ENCODE data around the gene VPS11.

VPS11 gene

GRCh38 chr11:119120639-119121007 lies 53.0 kb downstream of the VPS11 start:
- TF ChIP-seq SUZ12 (IDR thresholded peaks at IDR 0.05; ENCODE audit: extremely low read depth, insufficient read depth, insufficient read length) (no peak), ZNF274 (IDR thresholded peaks at IDR 0.05; ENCODE audit: low read depth, low read length) (no peak), YY1 (IDR thresholded peaks at IDR 0.05; ENCODE audit: insufficient read depth, insufficient read length) (no peak)
- no peak for DNase-seq (ENCODE audit: low read depth, low spot score)
- Histone ChIP-seq H3K9me3 (ENCODE audit: insufficient read depth, low read length) (no peaks in the 10 kb centered on the region), H3K36me3 (ENCODE audit: insufficient read depth, insufficient read length, low read length) (peaks cover 24% of the 10 kb centered on the region), H3K9ac (ENCODE audit: insufficient read length, low read depth) (peak overlapping the region; percentile 69), H3K27me3 (ENCODE audit: insufficient read depth, insufficient read length) (no peaks in the 10 kb centered on the region), H3K4me3 (ENCODE audit: insufficient read length, low read depth) (peak overlapping the region; percentile 32), H3K4me1 (ENCODE audit: insufficient read depth, insufficient read length) (no peaks in the 10 kb centered on the region)

- no peaks in the 10 kb centered on the region for H3K9me3 ChIP-seq (ENCODE audit: insufficient read depth, low read length)
- H3K9ac ChIP-seq (ENCODE audit: insufficient read length, low read depth), result peak within 1 kb of the TSS; percentile 97
- no peak for TF ChIP-seq YY1 (IDR thresholded peaks at IDR 0.05; ENCODE audit: insufficient read depth, insufficient read length)
- no peak for TF ChIP-seq ZNF274 (IDR thresholded peaks at IDR 0.05; ENCODE audit: low read depth, low read length)
- no peak for TF ChIP-seq SUZ12 (IDR thresholded peaks at IDR 0.05; ENCODE audit: extremely low read depth, insufficient read depth, insufficient read length)
- no peaks in the 10 kb centered on the region for H3K27me3 ChIP-seq (ENCODE audit: insufficient read depth, insufficient read length)
- peak; percentile 99 for DNase-seq (ENCODE audit: low read depth, low spot score)
- H3K4me1 ChIP-seq (ENCODE audit: insufficient read depth, insufficient read length), result no peaks in the 10 kb centered on the region
- H3K36me3 ChIP-seq (ENCODE audit: insufficient read depth, insufficient read length, low read length), result peaks cover 20% of the 10 kb centered on the region
- H3K4me3 ChIP-seq (ENCODE audit: insufficient read length, low read depth), result peak within 1 kb of the TSS; percentile 95
Observed at GRCh38 chr11:119121008-119121810, 53.6 kb downstream of the VPS11 start, which contains the start of gene HINFP. HINFP (plus strand) TSS chr11:119121580; CDS start chr11:119126945, 5,365 bp downstream.

GRCh38 chr11:119121811-119122124 lies 54.1 kb downstream of the VPS11 start:
- no peak for DNase-seq (ENCODE audit: low read depth, low spot score)
- H3K9ac ChIP-seq (ENCODE audit: insufficient read length, low read depth), result peak overlapping the region; percentile 97
- no peaks in the 10 kb centered on the region for H3K4me1 ChIP-seq (ENCODE audit: insufficient read depth, insufficient read length)
- H3K36me3 ChIP-seq (ENCODE audit: insufficient read depth, insufficient read length, low read length), result peaks cover 23% of the 10 kb centered on the region
- peak overlapping the region; percentile 95 for H3K4me3 ChIP-seq (ENCODE audit: insufficient read length, low read depth)
- H3K9me3 ChIP-seq (ENCODE audit: insufficient read depth, low read length), result no peaks in the 10 kb centered on the region
- no peaks in the 10 kb centered on the region for H3K27me3 ChIP-seq (ENCODE audit: insufficient read depth, insufficient read length)
- no peak for TF ChIP-seq ZNF274 (IDR thresholded peaks at IDR 0.05; ENCODE audit: low read depth, low read length)
- no peak for TF ChIP-seq YY1 (IDR thresholded peaks at IDR 0.05; ENCODE audit: insufficient read depth, insufficient read length)
- TF ChIP-seq SUZ12 (IDR thresholded peaks at IDR 0.05; ENCODE audit: extremely low read depth, insufficient read depth, insufficient read length), result no peak

GRCh38 chr11:119125821-119126220 lies 58.2 kb downstream of the VPS11 start:
- peaks cover 45% of the 10 kb centered on the region for H3K36me3 ChIP-seq (ENCODE audit: insufficient read depth, insufficient read length, low read length)
- TF ChIP-seq ZNF274 (IDR thresholded peaks at IDR 0.05; ENCODE audit: low read depth, low read length) (no peak), YY1 (IDR thresholded peaks at IDR 0.05; ENCODE audit: insufficient read depth, insufficient read length) (no peak), SUZ12 (IDR thresholded peaks at IDR 0.05; ENCODE audit: extremely low read depth, insufficient read depth, insufficient read length) (no peak)
- no peak for DNase-seq (ENCODE audit: low read depth, low spot score)
- no peak overlapping the region for H3K4me3 ChIP-seq (ENCODE audit: insufficient read length, low read depth)
- no peaks in the 10 kb centered on the region for H3K27me3 ChIP-seq (ENCODE audit: insufficient read depth, insufficient read length)
- H3K9me3 ChIP-seq (ENCODE audit: insufficient read depth, low read length), result no peaks in the 10 kb centered on the region
- H3K4me1 ChIP-seq (ENCODE audit: insufficient read depth, insufficient read length), result no peaks in the 10 kb centered on the region
- no peak overlapping the region for H3K9ac ChIP-seq (ENCODE audit: insufficient read length, low read depth)

- Histone ChIP-seq H3K36me3 (ENCODE audit: insufficient read depth, insufficient read length, low read length) (peaks cover 55% of the 10 kb centered on the region), H3K4me3 (ENCODE audit: insufficient read length, low read depth) (no peak overlapping the region), H3K9ac (ENCODE audit: insufficient read length, low read depth) (no peak overlapping the region), H3K4me1 (ENCODE audit: insufficient read depth, insufficient read length) (no peaks in the 10 kb centered on the region), H3K27me3 (ENCODE audit: insufficient read depth, insufficient read length) (no peaks in the 10 kb centered on the region), H3K9me3 (ENCODE audit: insufficient read depth, low read length) (no peaks in the 10 kb centered on the region)
- DNase-seq (ENCODE audit: low read depth, low spot score), result no peak
- no peak for TF ChIP-seq SUZ12 (IDR thresholded peaks at IDR 0.05; ENCODE audit: extremely low read depth, insufficient read depth, insufficient read length)
- no peak for TF ChIP-seq YY1 (IDR thresholded peaks at IDR 0.05; ENCODE audit: insufficient read depth, insufficient read length)
- no peak for TF ChIP-seq ZNF274 (IDR thresholded peaks at IDR 0.05; ENCODE audit: low read depth, low read length)
Observed at GRCh38 chr11:119126675-119127268, 59.2 kb downstream of the VPS11 start.

GRCh38 chr11:119130662-119131061 lies 63.0 kb downstream of the VPS11 start:
- no peak for DNase-seq (ENCODE audit: low read depth, low spot score)
- Histone ChIP-seq H3K27me3 (ENCODE audit: insufficient read depth, insufficient read length) (no peaks in the 10 kb centered on the region), H3K9ac (ENCODE audit: insufficient read length, low read depth) (no peak overlapping the region), H3K4me3 (ENCODE audit: insufficient read length, low read depth) (no peak overlapping the region), H3K4me1 (ENCODE audit: insufficient read depth, insufficient read length) (no peaks in the 10 kb centered on the region), H3K9me3 (ENCODE audit: insufficient read depth, low read length) (no peaks in the 10 kb centered on the region), H3K36me3 (ENCODE audit: insufficient read depth, insufficient read length, low read length) (peaks cover 67% of the 10 kb centered on the region)
- TF ChIP-seq SUZ12 (IDR thresholded peaks at IDR 0.05; ENCODE audit: extremely low read depth, insufficient read depth, insufficient read length) (no peak), YY1 (IDR thresholded peaks at IDR 0.05; ENCODE audit: insufficient read depth, insufficient read length) (no peak), ZNF274 (IDR thresholded peaks at IDR 0.05; ENCODE audit: low read depth, low read length) (no peak)
